H9 (cell line): Measurements from ENCODE around the gene PCSK6. TPM values are rescaled to one million over a fixed set of nuclear protein-coding genes. Genes with fewer than 3 reads are reported as not detected.

Source experiments
- DNase-seq: peaks from one replicate; pipeline ENCODE4 v3.0.0-alpha.2; 2017
- H2AFZ ChIP-seq: one replicate; pipeline ENCODE4 v1.6.1; 2013; ENCODE audit warnings: mild to moderate bottlenecking, low read length, control low read depth, moderate library complexity
- H2AK5ac ChIP-seq: 2 replicates; pipeline ENCODE4 v1.6.1; 2013; ENCODE audit warnings: low read length, control low read depth, mixed read lengths; ENCODE audit not compliant: insufficient read length
- H2BK120ac ChIP-seq: one replicate; pipeline ENCODE4 v1.6.1; 2013; ENCODE audit warnings: low read depth, mild to moderate bottlenecking, low read length, control low read depth, inconsistent platforms; ENCODE audit not compliant: poor library complexity, severe bottlenecking
- H2BK12ac ChIP-seq: 2 replicates; pipeline ENCODE4 v1.6.1; 2013; ENCODE audit warnings: low read length, control low read depth, mixed read lengths, low read depth; ENCODE audit not compliant: insufficient read length
- H2BK15ac ChIP-seq: 2 replicates; pipeline ENCODE4 v1.6.1; 2013; ENCODE audit warnings: low read depth, low read length, control low read depth
- H2BK20ac ChIP-seq: one replicate; pipeline ENCODE4 v1.6.1; 2013; ENCODE audit warnings: low read depth, mild to moderate bottlenecking, low read length, control low read depth, inconsistent platforms; ENCODE audit not compliant: poor library complexity, severe bottlenecking
- H2BK5ac ChIP-seq: 2 replicates; pipeline ENCODE4 v1.6.1; 2013; ENCODE audit warnings: low read length, control low read depth, mixed read lengths; ENCODE audit not compliant: insufficient read length
- H3K14ac ChIP-seq: 2 replicates; pipeline ENCODE4 v1.6.1; 2013; ENCODE audit warnings: low read length, control low read depth; ENCODE audit not compliant: insufficient read depth
- H3K18ac ChIP-seq: 2 replicates; pipeline ENCODE4 v1.6.1; 2013; ENCODE audit warnings: low read depth, mild to moderate bottlenecking, mixed read lengths, low read length, control low read depth; ENCODE audit not compliant: insufficient read length
- H3K23ac ChIP-seq: 2 replicates; pipeline ENCODE4 v1.6.1; 2013; ENCODE audit warnings: low read length, control low read depth, mixed read lengths, low read depth; ENCODE audit not compliant: insufficient read length
- H3K23me2 ChIP-seq: 2 replicates; pipeline ENCODE4 v1.6.1; 2013; ENCODE audit warnings: low read depth, mild to moderate bottlenecking, mixed read lengths, low read length, control low read depth; ENCODE audit not compliant: insufficient read length, poor library complexity, severe bottlenecking
- H3K27ac ChIP-seq: 2 replicates; pipeline ENCODE4 v1.5.1; 2013; ENCODE audit warnings: low read length, control low read depth, mixed read lengths, low read depth; ENCODE audit not compliant: insufficient read length
- H3K27me3 ChIP-seq: 2 replicates; pipeline ENCODE4 v1.6.1; 2013; ENCODE audit warnings: low read length, control low read depth, inconsistent platforms; ENCODE audit not compliant: insufficient read depth
- H3K4ac ChIP-seq: 2 replicates; pipeline ENCODE4 v1.6.1; 2013; ENCODE audit warnings: low read depth, mild to moderate bottlenecking, control low read depth, inconsistent platforms, low read length, moderate library complexity
- H3K4me1 ChIP-seq: 2 replicates; pipeline ENCODE4 v1.6.1; 2013; ENCODE audit warnings: low read length, control low read depth, inconsistent platforms; ENCODE audit not compliant: insufficient read depth
- H3K4me2 ChIP-seq: 2 replicates; pipeline ENCODE4 v1.6.1; 2013; ENCODE audit warnings: low read length, control low read depth, mixed read lengths; ENCODE audit not compliant: insufficient read length, insufficient read depth
- H3K56ac ChIP-seq: 2 replicates; pipeline ENCODE4 v1.6.1; 2013; ENCODE audit warnings: low read depth, mild to moderate bottlenecking, mixed read lengths, low read length, control low read depth; ENCODE audit not compliant: insufficient read length
- H3K79me1 ChIP-seq: 2 replicates; pipeline ENCODE4 v1.6.1; 2013; ENCODE audit warnings: low read depth, mild to moderate bottlenecking, moderate library complexity, low read length, control low read depth, inconsistent platforms; ENCODE audit not compliant: insufficient read depth, poor library complexity, severe bottlenecking
- H3K79me2 ChIP-seq: 2 replicates; pipeline ENCODE4 v1.6.1; 2013; ENCODE audit warnings: low read length, control low read depth, inconsistent platforms; ENCODE audit not compliant: insufficient read depth
- H3K9ac ChIP-seq: 2 replicates; pipeline ENCODE4 v1.6.1; 2013; ENCODE audit warnings: low read length, control low read depth, mixed read lengths; ENCODE audit not compliant: insufficient read length; ENCODE audit errors: extremely low read depth
- H3K9me3 ChIP-seq: one replicate; pipeline ENCODE4 v1.6.1; 2013; ENCODE audit warnings: low read depth, low read length, inconsistent platforms; ENCODE audit not compliant: control insufficient read depth
- H3T11ph ChIP-seq: one replicate; pipeline ENCODE4 v1.6.1; 2013; ENCODE audit warnings: mild to moderate bottlenecking, low read length, control low read depth, inconsistent platforms
- H4K20me1 ChIP-seq: one replicate; pipeline ENCODE4 v1.6.1; 2013; ENCODE audit not compliant: control insufficient read depth, insufficient read length, insufficient read depth
- H4K5ac ChIP-seq: 2 replicates; pipeline ENCODE4 v1.6.1; 2013; ENCODE audit warnings: low read depth, mild to moderate bottlenecking, mixed read lengths, low read length, control low read depth; ENCODE audit not compliant: insufficient read length
- H4K8ac ChIP-seq: replicated peaks from 2 replicates; pipeline ENCODE4 v1.6.1; 2013; ENCODE audit warnings: low read length, control low read depth, mixed read lengths, low read depth; ENCODE audit not compliant: insufficient read length
- H4K91ac ChIP-seq: 2 replicates; pipeline ENCODE4 v1.6.1; 2013; ENCODE audit warnings: low read depth, mild to moderate bottlenecking, moderate library complexity, mixed read lengths, low read length, control low read depth; ENCODE audit not compliant: insufficient read length
- H3K27ac Mint-ChIP-seq, 3 experiments: 2 replicates in 2 of 3; 3 replicates in 1 of 3; pipeline ENCODE4 v1.8.0; 2020 to 2021; ENCODE audit warnings: mixed read lengths in 3 of 3, mild to moderate bottlenecking in 1 of 3, moderate library complexity in 1 of 3
- H3K27me3 Mint-ChIP-seq: 2 replicates; pipeline ENCODE4 v1.8.0; 2021; ENCODE audit warnings: low read depth, mild to moderate bottlenecking, moderate library complexity, mixed read lengths
- H3K36me3 Mint-ChIP-seq, 3 experiments: 2 replicates in 2 of 3; 3 replicates in 1 of 3; pipeline ENCODE4 v1.8.0; 2020 to 2021; ENCODE audit warnings: low read depth in 3 of 3, mixed read lengths in 3 of 3; ENCODE audit not compliant: insufficient read depth in 1 of 3
- H3K4me1 Mint-ChIP-seq, 2 experiments: 2 replicates each; pipeline ENCODE4 v1.8.0; 2020; ENCODE audit warnings: mixed read lengths in 2 of 2
- H3K4me3 Mint-ChIP-seq, 2 experiments: 2 replicates in 1 of 2; 3 replicates in 1 of 2; pipeline ENCODE4 v1.8.0; 2020 to 2021; ENCODE audit warnings: mild to moderate bottlenecking in 2 of 2, mixed read lengths in 2 of 2, moderate library complexity in 1 of 2
- H3K9me3 Mint-ChIP-seq, 2 experiments: 2 replicates in 1 of 2; 3 replicates in 1 of 2; pipeline ENCODE4 v1.8.0; 2020; ENCODE audit warnings: mild to moderate bottlenecking in 2 of 2, mixed read lengths in 2 of 2, moderate library complexity in 1 of 2
- CTCF ChIP-seq: fragments of 200-600 bp; sonication (generic); conservative IDR thresholded peaks from 3 replicates; pipeline ENCODE4 v1.8.0; 2021; ENCODE audit warnings: antibody characterized with exemption, mild to moderate bottlenecking
- WGBS: extraction: QIAGEN DNeasy Blood & Tissue Kit; methylation state at CpG from one replicate; pipeline ENCODE4 v1.1.7; 2013; ENCODE audit warnings: missing lambda C conversion rate, low lambda C conversion rate, mixed read lengths; ENCODE audit not compliant: insufficient read length; ENCODE audit errors: extremely low coverage; 5-methylcytosine and 5-hydroxymethylcytosine counted together
- total RNA-seq: library from RNA; stranded (reverse); gene quantifications from 2 replicates; pipeline ENCODE4 v1.2.1, GENCODE V29; 2021

PCSK6 gene
- total RNA-seq, 1 experiment from 2014 or later, result 4.0 TPM

DNA sequence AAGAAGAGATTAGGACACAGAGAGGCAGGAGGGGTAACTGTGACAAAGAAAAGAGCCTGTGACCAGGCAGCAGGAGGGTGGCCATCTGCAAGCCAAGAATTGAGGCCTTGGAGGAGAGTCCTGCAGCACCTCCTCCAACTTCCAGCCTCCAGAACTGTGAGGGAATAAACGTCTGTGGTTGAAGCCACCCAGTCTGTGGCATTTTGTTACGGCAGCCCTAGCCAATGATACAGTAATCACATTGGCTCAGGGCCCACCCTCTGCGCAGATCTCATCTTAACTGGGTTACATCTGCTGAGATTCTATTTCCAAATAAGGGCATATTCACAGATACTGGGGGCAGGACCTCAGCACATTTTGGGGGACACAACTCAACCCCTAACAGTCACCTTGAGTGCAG, 223.5 kb downstream of the PCSK6 start:
- no CpG with 5 or more reads among the region's 3 CpGs for WGBS
- no peak overlapping the region for H4K5ac ChIP-seq
- Mint-ChIP-seq H3K36me3 (peaks cover 10 to 25% (median 16%) of the 10 kb centered on the region in 3 experiments; a peak in 5 of 7 replicates), H3K27ac (no peak overlapping the region; a peak in 1 of 7 replicates), H3K9me3 (no peaks in the 10 kb centered on the region), H3K27me3 (peaks cover 3% of the 10 kb centered on the region), H3K4me1 (peaks cover 8% of the 10 kb centered on the region in 2 experiments), H3K4me3 (no peak overlapping the region)
- H3K4me1 ChIP-seq, result no peaks in the 10 kb centered on the region
- H3K9ac ChIP-seq, result no peak overlapping the region
- no peak overlapping the region for H2BK12ac ChIP-seq
- no peak overlapping the region for H3K14ac ChIP-seq
- H2AK5ac ChIP-seq, result no peak overlapping the region
- H3K9me3 ChIP-seq, result no peaks in the 10 kb centered on the region
- H4K20me1 ChIP-seq, result no peaks in the 10 kb centered on the region
- H3K56ac ChIP-seq, result no peak overlapping the region
- no peak overlapping the region for H3K27ac ChIP-seq
- H4K8ac ChIP-seq, result no peak overlapping the region
- H4K91ac ChIP-seq, result no peak overlapping the region
- DNase-seq, result no peak
- no peaks in the 10 kb centered on the region for H3K79me2 ChIP-seq
- H3K23me2 ChIP-seq, result no peaks in the 10 kb centered on the region
- H2BK15ac ChIP-seq, result no peak overlapping the region
- no peak overlapping the region for H2BK20ac ChIP-seq
- no peaks in the 10 kb centered on the region for H3K27me3 ChIP-seq
- no peak overlapping the region for H3K18ac ChIP-seq
- no peak overlapping the region for H3K4me2 ChIP-seq
- no peak overlapping the region for H2BK5ac ChIP-seq
- no peak overlapping the region for H3K23ac ChIP-seq
- no peak overlapping the region for H2BK120ac ChIP-seq
- H3K4ac ChIP-seq, result no peak overlapping the region
- no peak for TF ChIP-seq CTCF
- H3K79me1 ChIP-seq, result no peaks in the 10 kb centered on the region
- no peak overlapping the region for H2AFZ ChIP-seq
- H3T11ph ChIP-seq, result no peak overlapping the region
